GM21786 (cell line): ENCODE measurements around the gene LY6G5B.
"Not testable (repeated sequence)": the region's sequence is repeated elsewhere in the genome, so short reads cannot be mapped to it uniquely, and the experiment has no call there.

Source experiments
- ATAC-seq: cut with Tn5 transposase; IDR thresholded peaks from one replicate; pipeline ENCODE4 v1.9.1; 2021; ENCODE audit not compliant: unreplicated experiment

LY6G5B gene

DNA sequence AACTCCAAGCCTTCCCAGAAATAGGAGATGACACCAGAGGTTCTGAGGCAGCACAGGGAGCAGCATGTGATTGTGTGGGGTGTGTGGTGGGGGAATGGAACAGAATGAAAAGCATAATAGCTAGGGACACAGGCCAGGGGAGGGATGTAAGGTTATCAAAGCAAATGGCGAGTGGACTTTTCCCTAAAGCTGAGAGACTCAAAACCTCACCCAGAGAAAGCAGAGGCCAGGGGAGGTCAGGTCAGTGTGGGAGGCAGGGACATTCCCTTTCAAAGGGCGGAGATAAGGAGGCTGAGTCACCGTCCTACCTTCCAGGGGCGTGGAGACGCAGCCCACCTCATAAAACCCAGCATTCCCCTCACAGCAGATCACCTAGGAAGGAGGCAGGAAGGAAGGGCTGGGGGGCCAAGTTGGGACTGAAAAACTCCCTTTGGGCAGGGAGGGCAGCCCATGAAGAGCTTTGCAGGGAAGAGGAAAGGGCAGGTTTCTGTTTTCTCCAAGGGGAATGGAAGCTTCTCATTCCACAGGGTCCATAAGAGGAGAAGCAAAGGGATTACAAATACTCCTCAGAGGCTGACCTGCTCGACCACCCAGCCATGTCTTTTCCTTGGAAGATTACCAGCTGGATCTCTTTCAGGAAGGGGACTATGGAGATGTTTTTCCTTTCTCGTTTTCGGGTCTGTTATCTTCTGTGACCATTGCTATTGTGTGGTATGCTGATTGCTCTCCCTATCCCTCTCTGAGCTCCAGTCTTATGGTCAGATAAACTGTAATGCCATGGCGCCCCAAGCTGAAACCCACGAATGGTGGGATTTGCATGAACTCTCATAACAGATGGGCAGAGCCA, 20.7 kb downstream of the LY6G5B start:
- no peak for ATAC-seq

DNA sequence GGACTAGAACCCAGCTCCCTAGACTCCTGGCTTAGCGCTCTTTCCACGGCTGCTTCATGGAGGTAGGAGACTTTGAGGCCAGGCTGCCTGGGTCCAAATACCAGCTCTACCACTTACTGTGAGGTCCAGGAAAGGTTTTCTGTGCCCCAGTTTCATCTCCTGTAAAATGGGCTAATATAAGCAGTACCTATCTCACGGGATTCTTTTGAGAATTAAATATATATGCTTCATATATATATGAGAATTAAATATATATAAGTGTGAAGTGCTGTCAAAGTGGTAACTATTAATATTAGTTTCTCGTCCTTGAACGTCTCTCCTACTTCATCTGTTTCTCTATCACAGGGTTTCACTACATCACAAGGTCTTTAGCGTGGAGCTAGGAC, 21.3 kb downstream of the LY6G5B start:
- ATAC-seq, result no peak

DNA sequence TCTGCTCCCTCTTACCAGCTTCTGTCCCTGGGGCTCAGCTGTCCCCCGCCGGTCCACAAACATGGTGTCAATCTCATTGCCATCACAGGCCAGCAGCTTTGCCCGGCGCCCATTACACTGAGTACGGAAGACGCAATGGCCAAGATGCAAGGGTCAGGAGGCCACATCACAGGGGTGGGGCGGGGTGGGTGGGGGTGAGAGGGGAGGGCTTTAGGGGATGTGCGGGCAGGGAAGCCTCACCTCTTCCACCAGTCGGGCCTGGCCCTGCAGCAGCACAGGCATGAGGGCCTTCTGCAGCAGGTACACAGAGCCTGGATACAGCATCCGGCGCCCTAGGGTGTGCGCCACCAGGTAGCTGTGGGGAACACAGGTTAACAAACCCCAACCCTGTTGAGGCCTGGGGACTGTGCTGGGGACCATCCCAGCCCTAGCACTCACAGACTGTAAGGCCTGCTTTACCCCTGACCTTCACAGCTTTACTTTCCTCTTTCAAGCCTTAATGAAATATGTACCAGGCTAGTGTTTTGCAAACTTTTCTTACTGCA, 21.9 kb downstream of the LY6G5B start:
- no peak for ATAC-seq

DNA sequence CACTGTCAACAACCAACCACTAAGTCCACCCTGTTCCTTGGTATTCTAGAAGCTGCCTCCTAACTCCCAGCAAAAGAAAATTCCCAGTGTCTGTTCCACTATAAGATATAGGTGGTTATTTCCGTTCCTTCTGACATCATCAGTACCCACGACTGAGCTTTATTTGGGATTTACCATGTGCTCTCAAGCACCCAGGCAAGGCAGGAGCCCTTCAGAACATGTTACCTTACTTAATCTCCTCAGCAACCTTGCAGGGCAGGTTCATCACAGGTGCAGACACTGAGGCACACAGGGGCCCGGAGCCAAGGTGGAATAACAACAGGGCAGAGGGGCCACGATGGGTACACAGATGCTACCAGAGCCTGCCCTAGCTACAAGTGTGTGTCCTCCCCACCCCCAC, 22.6 kb downstream of the LY6G5B start:
- no peak for ATAC-seq

DNA sequence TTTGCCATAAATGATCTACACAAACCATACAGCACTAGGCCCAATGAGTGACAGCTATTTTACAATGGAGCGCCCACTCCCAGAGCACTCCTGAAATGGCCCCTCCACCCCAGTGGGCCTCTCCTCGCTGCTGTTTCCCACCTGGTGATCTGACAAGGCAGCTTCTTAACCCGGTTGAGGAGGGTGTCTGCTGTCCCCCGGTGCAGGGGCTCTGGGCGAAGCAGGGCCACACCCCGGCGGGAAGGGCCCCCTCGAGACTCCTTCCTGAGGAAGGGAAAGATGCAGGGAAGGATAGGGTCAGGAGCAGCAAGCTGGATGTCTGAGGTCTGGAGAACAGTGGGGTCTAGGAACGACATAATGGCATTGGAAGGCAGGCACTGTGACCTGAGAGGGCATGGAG, 23.1 kb downstream of the LY6G5B start:
- ATAC-seq, result no peak

DNA sequence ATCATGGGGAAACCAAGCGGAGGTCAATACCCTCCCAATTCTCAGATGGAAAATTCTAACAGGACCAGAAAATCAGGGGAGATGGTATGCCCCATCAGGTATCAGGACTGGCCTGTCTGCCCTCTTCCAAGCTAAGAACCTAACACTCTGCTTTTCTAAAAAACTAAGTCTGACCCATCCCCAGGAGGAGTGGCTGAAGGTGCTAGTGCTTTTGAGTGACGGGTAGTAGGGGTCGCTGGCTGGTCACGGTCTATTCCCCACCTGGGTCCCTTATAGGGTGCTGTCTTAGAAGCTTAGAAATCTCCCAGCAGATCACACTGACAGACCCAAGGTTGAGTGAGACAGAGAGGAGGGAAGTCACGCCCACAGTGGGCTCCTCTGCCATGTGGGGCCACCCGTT, 23.8 kb downstream of the LY6G5B start:
- ATAC-seq, result no peak

DNA sequence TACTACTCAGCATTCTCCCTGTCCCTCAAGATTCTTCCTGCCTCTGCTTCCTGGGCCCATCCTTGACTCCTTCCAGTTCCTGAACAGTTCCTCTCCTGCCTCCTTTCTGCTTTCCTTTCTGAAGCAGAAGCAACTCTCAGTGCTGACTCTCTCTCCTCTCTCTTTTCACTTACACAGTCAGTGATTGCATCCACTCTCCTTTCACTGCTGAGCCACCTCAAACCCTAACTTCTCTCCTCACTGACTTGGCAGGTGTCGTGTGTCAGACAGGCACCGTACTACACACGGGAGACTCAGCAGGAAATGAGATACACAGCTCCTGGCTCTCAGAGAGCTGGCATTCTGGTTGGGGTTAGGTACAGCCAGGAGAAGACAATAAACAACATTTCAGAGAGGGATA, 27.8 kb downstream of the LY6G5B start:
- ATAC-seq, result no peak

DNA sequence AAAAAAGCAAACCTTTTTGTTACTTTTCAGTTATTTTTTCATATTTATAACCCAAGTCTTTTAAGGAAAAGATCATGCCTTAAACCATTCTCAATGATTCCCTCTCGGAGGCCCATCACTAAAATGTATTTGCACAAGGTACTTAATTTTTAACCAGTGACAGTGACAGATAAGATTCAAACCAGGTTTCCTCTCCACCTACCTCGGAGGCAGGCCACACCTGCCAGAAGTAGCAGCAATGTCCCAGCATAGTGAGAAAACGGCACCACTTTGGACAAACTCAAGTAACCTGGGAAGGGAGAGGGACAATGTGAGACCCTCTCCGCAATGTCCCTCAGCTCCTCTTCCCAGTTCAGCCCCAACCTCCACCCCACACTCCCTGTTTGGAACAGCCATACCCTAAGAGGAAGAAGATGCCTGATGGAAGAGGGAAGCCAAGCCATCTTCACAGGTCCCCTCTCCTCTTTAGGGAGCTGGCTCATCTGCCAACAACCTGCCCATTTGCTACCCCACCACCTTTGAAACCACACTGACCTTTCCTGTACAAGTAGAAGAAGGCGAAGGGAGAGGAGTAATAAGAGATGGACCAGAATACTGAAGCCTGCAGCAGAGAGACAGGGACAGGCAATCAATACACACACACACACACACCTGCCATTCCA, 31.1 kb downstream of the LY6G5B start:
- ATAC-seq, result no peak

DNA sequence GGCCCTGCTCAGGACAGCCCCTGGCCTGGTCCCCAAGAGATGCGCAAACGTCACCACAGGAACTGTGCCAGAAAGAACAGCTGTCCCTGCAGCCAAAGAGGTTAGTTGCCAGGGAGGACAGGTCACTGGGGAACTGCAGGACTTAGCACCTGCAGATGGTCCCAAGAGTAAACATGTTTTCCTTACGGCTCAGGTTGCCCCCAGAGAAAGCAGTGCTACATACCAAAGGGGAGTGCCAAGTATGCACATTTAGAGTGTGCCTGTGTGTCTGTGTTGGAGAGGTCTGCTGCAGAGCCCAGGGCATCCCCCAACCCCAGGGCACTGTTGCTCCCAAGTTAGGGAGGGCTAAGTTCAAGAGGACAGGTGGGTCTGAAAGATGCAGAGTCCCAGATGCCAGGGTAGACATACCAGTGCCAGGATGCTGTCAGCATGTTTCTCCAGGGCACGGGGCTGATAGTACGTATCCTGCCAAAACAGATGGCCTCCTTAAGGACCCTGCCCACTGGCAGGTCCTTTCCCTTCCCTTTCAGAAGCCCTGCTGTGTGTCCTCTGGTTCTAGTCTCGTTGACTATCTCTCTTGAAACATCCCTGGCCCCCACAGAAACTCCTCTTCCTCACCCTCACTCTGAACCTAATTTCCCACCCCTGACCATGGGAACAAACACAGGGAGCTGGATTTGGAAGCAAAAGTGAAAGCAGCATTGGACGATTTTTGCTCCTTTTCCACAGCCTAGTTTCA, 32.1 kb downstream of the LY6G5B start:
- ATAC-seq, result no peak

DNA sequence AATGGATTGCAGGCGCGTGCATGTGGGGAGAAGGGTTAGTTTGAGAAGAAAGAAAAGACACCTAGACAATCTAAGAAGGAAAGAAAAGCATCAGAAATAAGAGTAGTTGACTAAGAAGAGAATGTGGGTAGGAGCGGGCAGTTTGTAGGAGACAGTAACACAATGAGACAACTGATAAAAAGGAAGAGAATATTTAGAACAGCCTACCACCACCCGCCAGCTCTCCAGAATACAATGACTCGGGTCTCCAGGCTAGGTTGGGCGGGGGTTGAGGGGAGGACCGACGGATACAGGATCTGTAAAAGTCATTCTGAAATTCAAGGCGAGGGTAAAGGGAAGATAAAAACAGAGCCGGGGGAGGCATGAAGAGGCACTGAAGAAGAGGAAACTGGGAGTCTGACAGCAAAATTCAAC, 32.6 kb downstream of the LY6G5B start:
- ATAC-seq, result no peak

DNA sequence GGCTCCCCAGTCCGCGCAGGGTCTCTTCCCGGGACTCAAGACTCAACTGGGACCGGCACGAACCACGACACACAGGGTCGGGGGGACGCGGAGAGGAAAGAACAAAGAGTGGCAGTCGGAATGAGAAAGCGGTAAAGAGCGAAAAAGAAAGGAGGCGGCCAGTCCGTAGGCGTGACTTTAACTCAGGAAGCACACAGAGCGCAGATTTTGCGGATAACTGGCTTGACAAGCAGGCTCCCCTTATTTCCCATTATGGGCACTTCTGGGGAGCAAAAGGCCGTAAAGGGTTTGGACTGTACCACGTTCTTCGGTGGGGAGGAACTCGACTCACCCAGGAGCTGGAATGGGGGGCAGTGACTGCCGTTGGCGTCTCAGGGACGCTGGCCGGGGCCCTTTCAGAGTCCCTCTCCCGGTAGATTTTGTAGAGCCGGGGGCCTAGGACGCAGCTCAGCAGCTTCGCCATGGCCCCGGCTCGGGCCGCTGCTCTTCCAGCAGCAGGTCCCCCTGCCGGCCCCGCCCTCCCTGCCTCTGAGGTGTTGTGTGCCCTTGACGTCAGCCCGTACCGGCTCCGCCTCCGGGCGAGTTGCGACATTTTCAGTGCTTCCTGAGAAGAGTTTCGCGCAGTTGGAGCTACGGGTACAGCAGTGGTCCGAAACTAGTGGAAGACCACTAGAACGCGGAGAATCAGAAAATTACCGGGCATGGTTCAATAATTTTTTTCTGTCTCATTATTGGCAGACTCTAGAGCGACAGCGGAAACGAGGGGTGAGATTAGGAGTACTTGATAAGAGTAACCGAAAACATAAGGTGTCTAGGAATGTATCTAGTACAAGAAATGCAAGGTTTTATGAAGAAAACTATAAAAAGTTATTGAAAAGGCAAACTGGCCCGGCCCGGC, 33.3 kb downstream of the LY6G5B start, which contains the start of gene ABHD16A:
TSS of gene ABHD16A (minus strand) at position 506 of the 898 bp plus-strand sequence. CDS start at position 463, 43 bp downstream.
- peak; percentile 92 for ATAC-seq

DNA sequence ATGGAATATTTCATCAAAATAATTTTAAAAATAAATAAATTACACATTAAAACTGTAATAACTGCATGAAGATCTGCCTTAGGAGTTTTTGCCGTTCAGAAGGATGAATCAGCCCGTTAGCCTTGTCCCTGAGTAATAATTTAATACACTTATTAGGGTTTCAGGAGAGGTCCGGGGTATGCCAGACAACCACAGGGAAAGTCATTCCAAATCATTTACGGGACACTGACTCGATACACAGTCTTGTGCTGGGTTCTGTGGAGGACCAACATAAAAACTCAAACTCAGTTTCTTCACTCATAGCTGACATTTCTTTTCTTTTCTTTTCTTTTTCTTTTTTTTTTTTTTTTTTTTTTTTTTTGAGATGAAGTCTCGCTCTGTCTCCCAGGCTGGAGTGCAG, 36.2 kb downstream of the LY6G5B start:
- no peak for ATAC-seq

DNA sequence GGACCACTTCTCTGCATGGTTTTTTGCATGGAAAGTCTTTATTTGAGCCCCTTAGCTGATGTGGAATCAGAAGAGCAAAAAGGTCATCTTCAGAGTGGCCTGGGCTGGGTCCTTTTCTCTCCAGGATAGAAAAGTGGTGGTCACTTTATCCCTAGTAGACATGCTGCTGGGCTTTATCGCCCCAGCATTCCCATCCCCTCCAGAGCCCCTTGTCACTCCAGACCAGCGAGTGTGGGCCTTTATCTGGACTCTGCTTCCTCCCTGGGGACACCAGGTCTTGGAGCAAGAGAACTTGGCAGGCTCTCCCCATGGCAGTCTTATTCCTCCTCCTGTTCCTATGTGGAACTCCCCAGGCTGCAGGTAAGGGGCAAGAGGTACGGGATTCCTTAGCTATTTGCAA, 36.8 kb downstream of the LY6G5B start, which contains the start of gene LY6G6F:
TSS of gene LY6G6F (plus strand) at position 268 of the 400 bp plus-strand sequence. CDS start at position 309, 41 bp downstream.
- no peak for ATAC-seq

DNA sequence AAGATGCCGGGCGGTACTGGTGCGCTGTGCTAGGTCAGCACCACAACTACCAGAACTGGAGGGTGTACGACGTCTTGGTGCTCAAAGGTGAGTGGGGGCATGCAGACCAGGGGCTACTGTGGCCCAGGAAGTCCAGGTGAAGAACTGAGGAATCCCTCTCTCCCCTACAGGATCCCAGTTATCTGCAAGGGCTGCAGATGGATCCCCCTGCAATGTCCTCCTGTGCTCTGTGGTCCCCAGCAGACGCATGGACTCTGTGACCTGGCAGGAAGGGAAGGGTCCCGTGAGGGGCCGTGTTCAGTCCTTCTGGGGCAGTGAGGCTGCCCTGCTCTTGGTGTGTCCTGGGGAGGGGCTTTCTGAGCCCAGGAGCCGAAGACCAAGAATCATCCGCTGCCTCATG, 37.9 kb downstream of the LY6G5B start:
- ATAC-seq, result no peak

DNA sequence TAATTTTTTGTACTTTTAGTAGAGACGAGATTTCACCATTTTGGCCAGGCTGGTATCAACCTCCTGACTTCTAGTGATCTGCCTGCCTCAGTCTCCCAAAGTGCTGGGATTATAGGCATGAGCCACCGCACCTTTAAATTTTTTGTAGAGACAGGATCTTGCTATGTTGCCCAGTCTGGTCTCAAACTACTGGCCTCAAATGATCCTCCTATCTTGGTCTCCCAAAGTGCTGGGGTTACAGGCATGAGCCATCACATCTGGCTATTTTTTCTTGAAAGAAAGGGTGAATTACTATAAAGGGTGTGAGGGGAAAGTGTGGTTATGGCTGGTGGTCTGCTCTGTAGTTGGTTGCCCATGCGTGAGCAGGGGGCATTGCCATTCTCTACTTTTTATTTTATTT, 38.4 kb downstream of the LY6G5B start:
- no peak for ATAC-seq

DNA sequence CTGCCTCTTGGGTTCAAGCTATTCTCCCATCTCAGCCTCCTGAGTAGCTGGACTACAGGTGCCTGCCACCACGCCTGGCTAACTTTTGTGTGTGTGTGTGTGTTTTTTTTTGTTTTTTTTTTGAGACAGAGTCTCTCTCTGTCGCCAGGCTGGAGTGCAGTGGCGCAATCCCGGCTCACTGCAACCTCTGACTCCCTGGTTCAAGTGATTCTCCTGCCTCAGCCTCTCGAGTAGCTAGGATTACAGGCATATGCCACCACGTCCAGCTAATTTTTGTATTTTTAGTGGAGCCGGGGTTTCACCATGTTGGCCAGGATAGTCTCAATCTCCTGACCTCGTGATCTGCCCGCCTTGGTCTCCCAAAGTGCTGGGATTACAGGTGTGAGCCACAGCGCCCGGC, 39.4 kb downstream of the LY6G5B start:
- not testable (repeated sequence) for ATAC-seq

DNA sequence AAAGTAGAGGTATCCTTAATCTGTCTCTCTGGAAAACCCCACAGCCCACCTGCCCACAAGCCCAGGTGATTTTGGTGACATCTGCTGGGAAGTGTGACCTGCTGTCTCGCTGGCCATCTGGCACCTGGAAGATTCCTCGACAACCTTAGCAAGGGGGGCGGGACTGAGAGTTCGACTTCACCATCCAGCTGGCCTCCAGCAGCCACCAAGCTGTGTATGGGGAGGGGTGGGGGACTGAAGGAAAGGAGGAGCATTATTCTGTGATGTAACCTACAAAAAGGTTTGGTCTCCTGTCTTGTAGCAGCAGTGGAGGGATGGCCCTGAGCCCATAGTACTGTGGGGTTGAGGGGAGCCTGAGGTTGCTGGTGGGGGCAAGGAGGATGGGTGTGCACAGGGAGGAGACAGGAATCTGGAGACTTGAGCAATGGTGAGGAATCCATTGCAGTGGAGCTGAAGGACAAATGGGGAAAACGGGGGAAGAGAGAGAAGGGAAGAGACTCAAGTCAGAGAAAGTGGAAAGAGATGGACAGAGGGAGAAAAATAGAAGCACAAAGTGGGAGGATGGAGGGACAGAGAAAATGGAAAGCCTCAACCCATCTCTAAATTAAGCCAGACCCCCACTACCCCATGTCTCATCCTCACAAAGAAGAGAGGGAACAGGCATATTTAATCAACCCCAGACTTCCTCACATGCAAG, 40.9 kb downstream of the LY6G5B start:
- ATAC-seq, result no peak

DNA sequence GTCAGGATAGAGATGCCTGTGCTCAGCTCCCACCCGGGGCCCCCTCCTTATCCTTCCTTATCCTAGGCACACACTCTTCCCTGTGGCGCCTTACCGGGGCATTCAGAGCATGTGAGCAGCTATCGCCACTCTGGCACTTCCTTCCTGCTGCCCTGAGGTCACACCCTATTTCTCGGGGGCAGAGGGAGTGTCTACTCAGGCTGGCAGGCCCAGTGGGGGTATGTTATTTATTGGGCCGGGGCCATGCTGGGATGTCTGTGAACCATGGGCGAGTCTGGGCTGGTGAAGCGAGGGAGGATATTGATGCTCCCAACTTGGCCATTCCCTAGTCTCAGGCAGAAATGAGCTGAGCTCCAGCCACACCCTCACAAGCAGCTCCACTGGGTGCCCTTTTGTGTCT, 41.5 kb downstream of the LY6G5B start:
- ATAC-seq, result no peak

DNA sequence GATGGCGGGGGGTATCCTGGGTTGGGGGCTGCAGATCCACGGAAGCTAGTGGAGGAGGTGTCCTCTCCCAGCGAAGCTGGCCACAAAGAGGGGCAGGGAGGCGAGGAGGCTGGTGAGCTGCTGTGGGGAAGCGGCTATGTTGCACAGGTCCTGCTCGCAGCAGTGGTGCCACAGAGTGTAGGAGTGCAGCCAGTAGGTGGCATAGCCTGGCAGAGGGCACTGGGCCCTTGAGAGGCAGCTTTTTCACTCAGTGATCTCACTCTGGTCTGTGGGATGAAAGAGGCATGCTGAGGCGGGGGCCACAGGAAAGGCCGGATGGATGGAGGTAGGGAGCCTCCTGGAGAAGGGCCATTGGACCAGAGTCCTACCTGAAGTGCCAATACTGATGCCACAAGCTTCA, 42.5 kb downstream of the LY6G5B start:
- no peak for ATAC-seq

DNA sequence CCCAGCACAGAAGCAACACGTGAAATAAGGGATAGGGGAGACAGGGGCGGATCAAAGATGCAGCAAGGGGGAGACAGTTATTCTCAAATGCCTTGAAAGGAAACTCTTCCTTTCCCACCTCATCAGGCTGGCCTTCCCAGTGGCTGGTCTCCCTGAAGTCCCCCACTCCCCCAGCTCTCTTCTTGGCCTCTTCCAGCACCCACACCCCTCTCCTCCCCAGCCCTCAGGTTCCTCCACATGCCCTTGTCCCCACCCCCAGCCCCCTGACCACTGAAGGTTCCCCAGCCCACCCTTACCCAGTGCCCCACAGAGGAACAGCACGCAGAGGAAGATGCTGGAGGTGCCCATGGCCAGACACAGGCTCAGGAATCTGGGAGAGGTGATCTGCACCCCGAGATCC, 43.7 kb downstream of the LY6G5B start:
- no peak for ATAC-seq
